T-helper 17 cell (primary cell): Measurements from ENCODE around the gene GAD1. TPM values are rescaled to one million over a fixed set of nuclear protein-coding genes. Genes with fewer than 3 reads are reported as not detected.

Source experiments
- ATAC-seq: fragments of 150-1000 bp; cut with Tn5 transposase; 2 replicates; pipeline ENCODE4 v1.10.0; 2021; ENCODE audit warnings: mild to moderate bottlenecking, moderate library complexity
- DNase-seq, 3 donors: peaks; one replicate each; pipeline versions ENCODE4 v3.0.0 to v3.0.0-alpha.2; 2020 to 2021
- H3K9me3 ChIP-seq: one replicate; pipeline ENCODE4 v1.7.0; 2013; ENCODE audit warnings: low read length, mild to moderate bottlenecking; ENCODE audit not compliant: control insufficient read depth, poor library complexity, severe bottlenecking
- H3K27ac Mint-ChIP-seq: one replicate; pipeline ENCODE4 v1.8.0; 2022; ENCODE audit warnings: mild to moderate bottlenecking, moderate library complexity, mixed read lengths
- H3K27me3 Mint-ChIP-seq: one replicate; pipeline ENCODE4 v1.8.0; 2022; ENCODE audit warnings: mixed read lengths
- H3K36me3 Mint-ChIP-seq: one replicate; pipeline ENCODE4 v1.8.0; 2022; ENCODE audit warnings: low read depth, mixed read lengths
- H3K4me1 Mint-ChIP-seq: one replicate; pipeline ENCODE4 v1.8.0; 2022; ENCODE audit warnings: mild to moderate bottlenecking, mixed read lengths
- H3K4me3 Mint-ChIP-seq: one replicate; pipeline ENCODE4 v1.8.0; 2022; ENCODE audit warnings: mild to moderate bottlenecking, moderate library complexity, mixed read lengths
- total RNA-seq, 4 donors: library from RNA in 2 of 4; stranded (reverse) in 2 of 4; gene quantifications; one replicate each; pipeline ENCODE4 v1.2.3 and lab custom pipeline; 2022 to 2026

The GAD1 gene
- total RNA-seq, 2 donors from 2014 or later = not detected

DNA sequence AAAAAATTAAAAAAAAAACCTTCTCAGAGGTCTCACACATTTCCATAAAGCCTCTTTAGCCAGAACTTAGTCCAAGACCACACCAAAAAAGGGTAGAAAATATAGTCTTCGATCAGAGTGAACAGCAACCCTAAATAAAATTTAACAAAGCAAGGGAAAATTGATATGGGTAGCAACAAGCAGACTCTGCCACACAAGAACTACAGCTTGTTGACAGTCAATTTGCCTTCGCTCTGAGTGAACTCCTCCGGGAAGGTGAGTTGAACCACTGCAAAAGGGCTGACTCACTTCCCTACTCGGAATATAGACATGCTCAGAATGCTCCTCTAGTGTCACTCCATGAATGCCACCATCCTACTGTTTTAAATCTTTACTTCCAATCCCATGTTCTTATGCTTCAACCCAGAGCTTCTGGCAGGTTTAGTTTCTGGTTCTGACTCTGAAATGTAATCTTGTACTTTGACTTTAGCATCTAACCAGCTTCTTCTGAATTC is 24.1 kb downstream of the GAD1 start:
- Mint-ChIP-seq H3K36me3 (no peaks in the 10 kb centered on the region), H3K27ac (no peak overlapping the region), H3K4me1 (peaks cover 7% of the 10 kb centered on the region), H3K4me3 (no peak overlapping the region), H3K27me3 (peaks cover 24% of the 10 kb centered on the region)
- ATAC-seq = no peak
- H3K9me3 ChIP-seq = no peaks in the 10 kb centered on the region
- no peak for DNase-seq

DNA sequence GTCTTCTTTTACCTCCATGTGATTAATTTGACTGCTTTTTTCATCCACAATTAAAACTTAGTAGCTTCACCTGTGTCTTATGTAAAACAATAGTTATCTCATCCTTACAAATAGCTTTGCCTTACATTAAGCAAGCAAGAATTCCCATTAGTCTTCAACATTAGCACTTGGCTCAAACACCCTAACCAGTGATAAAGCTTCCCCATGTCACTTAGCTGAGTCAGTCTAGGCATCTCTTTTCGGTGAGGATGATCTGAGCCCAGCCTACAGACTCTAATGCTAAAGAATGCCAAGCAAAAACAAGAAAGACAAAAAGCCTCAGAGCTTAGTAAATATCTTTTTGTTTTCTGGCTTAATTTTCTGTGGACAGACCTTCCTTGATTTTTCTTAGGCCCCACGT is 26.1 kb downstream of the GAD1 start:
- H3K4me1 Mint-ChIP-seq = peaks cover 8% of the 10 kb centered on the region
- H3K36me3 Mint-ChIP-seq = no peaks in the 10 kb centered on the region
- no peak overlapping the region for H3K27ac Mint-ChIP-seq
- ATAC-seq (no peak), DNase-seq (no peak)
- H3K4me3 Mint-ChIP-seq = no peak overlapping the region
- no peaks in the 10 kb centered on the region for H3K9me3 ChIP-seq
- peaks cover 31% of the 10 kb centered on the region for H3K27me3 Mint-ChIP-seq

DNA sequence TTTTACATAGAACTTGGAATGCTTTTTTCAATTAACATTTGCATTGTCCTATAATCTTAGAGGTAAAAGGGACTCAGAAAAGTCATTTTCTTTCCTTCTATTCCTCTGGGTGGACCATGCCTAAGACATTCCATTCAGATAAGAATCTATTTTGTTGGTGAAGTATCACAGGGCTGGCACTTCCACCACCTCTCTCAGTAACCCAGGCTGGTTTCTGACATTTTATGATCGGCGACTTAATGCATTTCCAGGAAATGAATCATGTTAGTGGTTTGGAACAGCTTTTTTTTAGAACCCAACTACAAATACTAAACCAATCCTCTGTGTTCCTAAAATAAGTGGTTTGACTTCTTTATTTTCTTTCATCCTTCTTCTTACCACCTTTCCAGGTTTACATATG is 27.0 kb downstream of the GAD1 start:
- H3K4me3 Mint-ChIP-seq = peak overlapping the region; percentile 9
- H3K9me3 ChIP-seq = no peaks in the 10 kb centered on the region
- no peak overlapping the region for H3K27ac Mint-ChIP-seq
- H3K4me1 Mint-ChIP-seq = peaks cover 8% of the 10 kb centered on the region
- no peaks in the 10 kb centered on the region for H3K36me3 Mint-ChIP-seq
- ATAC-seq = no peak
- H3K27me3 Mint-ChIP-seq = peaks cover 25% of the 10 kb centered on the region
- no peak for DNase-seq

GRCh38 chr2:170845343-170845742 is 28.7 kb downstream of the GAD1 start:
- Mint-ChIP-seq H3K27ac (no peak overlapping the region), H3K27me3 (peaks cover 14% of the 10 kb centered on the region), H3K4me1 (peaks cover 8% of the 10 kb centered on the region), H3K4me3 (no peak overlapping the region), H3K36me3 (no peaks in the 10 kb centered on the region)
- ATAC-seq (no peak), DNase-seq (no peak)
- H3K9me3 ChIP-seq = no peaks in the 10 kb centered on the region

- no peaks in the 10 kb centered on the region for H3K36me3 Mint-ChIP-seq
- no peak overlapping the region for H3K4me3 Mint-ChIP-seq
- H3K27ac Mint-ChIP-seq = no peak overlapping the region
- DNase-seq (no peak), ATAC-seq (no peak)
- peaks cover 14% of the 10 kb centered on the region for H3K27me3 Mint-ChIP-seq
- H3K9me3 ChIP-seq = no peaks in the 10 kb centered on the region
- H3K4me1 Mint-ChIP-seq = peaks cover 8% of the 10 kb centered on the region
Observed at GRCh38 chr2:170846314-170846713, 29.6 kb downstream of the GAD1 start.

DNA sequence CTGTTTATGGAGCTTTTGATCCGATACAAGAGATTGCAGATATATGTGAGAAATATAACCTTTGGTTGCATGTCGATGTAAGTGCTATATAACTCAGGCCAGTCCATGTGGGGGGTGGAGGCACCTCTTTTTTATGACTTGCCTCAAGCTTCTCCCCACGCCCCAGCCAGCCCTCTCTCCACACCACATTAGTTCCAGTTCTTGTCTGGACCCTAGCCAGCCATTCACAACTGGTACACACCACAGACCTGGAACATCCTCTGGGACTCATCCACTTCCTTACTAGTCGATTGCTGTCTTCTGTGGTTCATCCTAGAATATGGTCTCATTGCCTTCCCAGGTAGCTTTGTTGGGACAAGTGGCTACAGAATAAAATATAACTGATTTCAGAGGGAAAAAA is 31.0 kb downstream of the GAD1 start:
- peaks cover 8% of the 10 kb centered on the region for H3K4me1 Mint-ChIP-seq
- H3K9me3 ChIP-seq = no peaks in the 10 kb centered on the region
- DNase-seq (no peak), ATAC-seq (no peak)
- no peak overlapping the region for H3K4me3 Mint-ChIP-seq
- H3K36me3 Mint-ChIP-seq = no peaks in the 10 kb centered on the region
- H3K27me3 Mint-ChIP-seq = peaks cover 14% of the 10 kb centered on the region
- no peak overlapping the region for H3K27ac Mint-ChIP-seq

DNA sequence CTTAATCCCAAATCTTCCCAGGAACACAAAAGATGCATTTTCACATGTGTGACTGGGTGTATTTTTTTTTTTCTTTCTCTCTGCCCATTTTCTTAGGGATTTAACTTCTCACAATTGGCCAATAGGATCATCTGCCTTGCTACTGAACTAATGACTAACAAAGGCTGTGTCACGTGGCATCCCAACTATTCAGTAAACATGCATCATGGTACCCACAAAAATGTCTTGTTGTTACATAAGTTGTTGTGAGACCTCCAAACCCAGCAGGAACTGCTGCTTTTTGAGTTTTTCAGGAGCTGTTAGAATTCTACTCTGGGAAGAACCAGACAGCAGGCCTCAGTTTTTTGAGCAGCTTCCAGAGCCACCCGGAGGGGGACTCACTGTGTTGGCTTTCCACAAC is 31.9 kb downstream of the GAD1 start:
- H3K4me3 Mint-ChIP-seq = no peak overlapping the region
- DNase-seq (no peak), ATAC-seq (no peak)
- no peaks in the 10 kb centered on the region for H3K9me3 ChIP-seq
- peaks cover 7% of the 10 kb centered on the region for H3K4me1 Mint-ChIP-seq
- H3K27ac Mint-ChIP-seq = no peak overlapping the region
- no peaks in the 10 kb centered on the region for H3K36me3 Mint-ChIP-seq
- peaks cover 16% of the 10 kb centered on the region for H3K27me3 Mint-ChIP-seq

DNA sequence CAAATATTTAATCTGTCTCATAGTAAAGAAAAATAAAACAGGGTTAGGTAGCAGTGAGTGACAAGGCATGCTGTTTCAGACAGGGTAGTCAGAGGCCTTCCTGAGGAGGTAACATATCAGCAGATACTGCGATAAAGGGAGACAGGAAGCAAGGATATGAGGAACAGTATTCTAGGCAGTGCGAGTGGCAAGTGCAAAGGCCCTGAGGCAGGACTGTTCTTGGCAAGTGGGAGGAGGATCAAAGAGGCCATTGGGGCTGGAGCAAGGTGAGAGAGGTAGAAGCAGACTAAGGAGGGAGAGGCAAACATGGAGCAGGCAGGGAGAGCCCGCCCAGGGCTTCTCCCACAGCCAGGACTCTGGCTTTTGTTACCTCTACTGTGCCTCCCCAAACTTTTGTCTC is 33.6 kb downstream of the GAD1 start:
- DNase-seq (no peak), ATAC-seq (no peak)
- H3K4me3 Mint-ChIP-seq = no peak overlapping the region
- H3K4me1 Mint-ChIP-seq = peaks cover 2% of the 10 kb centered on the region
- peaks cover 20% of the 10 kb centered on the region for H3K27me3 Mint-ChIP-seq
- no peaks in the 10 kb centered on the region for H3K9me3 ChIP-seq
- H3K36me3 Mint-ChIP-seq = no peaks in the 10 kb centered on the region
- no peak overlapping the region for H3K27ac Mint-ChIP-seq

- ATAC-seq (no peak), DNase-seq (no peak)
- H3K36me3 Mint-ChIP-seq = no peaks in the 10 kb centered on the region
- no peak overlapping the region for H3K27ac Mint-ChIP-seq
- H3K4me3 Mint-ChIP-seq = no peak overlapping the region
- no peaks in the 10 kb centered on the region for H3K4me1 Mint-ChIP-seq
- peaks cover 14% of the 10 kb centered on the region for H3K27me3 Mint-ChIP-seq
- no peaks in the 10 kb centered on the region for H3K9me3 ChIP-seq
Observed at GRCh38 chr2:170851635-170852034, 34.9 kb downstream of the GAD1 start.

DNA sequence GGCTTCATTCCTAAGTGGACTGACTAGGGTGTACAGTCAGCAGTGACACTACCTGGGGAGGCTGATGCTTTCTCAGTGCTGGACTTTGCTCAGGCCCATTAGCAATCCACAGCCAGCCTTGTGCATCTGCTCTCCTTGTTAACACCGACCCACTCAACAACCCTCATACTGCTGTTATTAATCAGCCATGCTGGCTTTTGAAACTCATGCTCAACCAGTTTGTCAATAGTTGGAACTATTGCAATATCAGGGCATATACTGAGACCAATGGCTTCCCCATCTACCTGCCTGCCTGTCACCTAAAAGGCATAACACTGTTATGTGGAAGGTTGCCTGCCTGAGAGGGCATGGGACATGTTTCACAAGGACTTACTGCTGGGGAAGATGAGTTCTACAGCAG is 39.4 kb downstream of the GAD1 start:
- Mint-ChIP-seq H3K27ac (no peak overlapping the region), H3K27me3 (peaks cover 24% of the 10 kb centered on the region), H3K36me3 (no peaks in the 10 kb centered on the region), H3K4me1 (no peaks in the 10 kb centered on the region), H3K4me3 (no peak overlapping the region)
- no peak for ATAC-seq
- no peaks in the 10 kb centered on the region for H3K9me3 ChIP-seq
- DNase-seq = no peak

DNA sequence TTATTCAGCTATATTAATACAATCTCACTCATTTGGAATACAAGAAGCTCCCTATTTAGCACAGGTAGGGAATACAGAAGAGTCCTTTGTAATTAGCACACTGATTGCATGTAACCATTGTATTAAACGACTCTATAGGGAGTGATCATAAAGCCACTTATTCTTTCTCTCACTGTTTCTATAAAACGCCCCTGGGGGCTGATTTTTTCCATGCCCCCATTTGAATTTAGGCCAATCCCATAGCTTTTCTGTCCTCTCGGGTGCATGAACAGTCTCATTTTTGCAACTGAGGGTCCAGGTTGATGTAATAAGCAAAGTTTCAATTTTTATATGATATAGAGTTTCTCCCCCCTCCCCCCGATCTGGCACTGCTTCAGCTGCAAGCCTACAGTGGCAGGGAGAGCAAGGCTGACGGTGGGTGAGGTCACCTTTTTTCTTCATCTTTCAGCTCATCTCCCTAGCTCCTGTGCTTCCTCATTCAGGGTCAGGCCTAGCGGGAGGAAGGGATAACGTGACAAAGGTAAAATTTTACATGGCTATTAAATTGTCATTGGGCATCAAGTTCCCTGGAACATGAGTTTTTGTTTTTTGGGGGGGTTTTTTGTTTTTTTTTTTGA is 45.7 kb downstream of the GAD1 start:
- DNase-seq (no peak), ATAC-seq (no peak)
- H3K27ac Mint-ChIP-seq = no peak overlapping the region
- no peaks in the 10 kb centered on the region for H3K36me3 Mint-ChIP-seq
- no peaks in the 10 kb centered on the region for H3K4me1 Mint-ChIP-seq
- no peak overlapping the region for H3K4me3 Mint-ChIP-seq
- no peaks in the 10 kb centered on the region for H3K9me3 ChIP-seq
- H3K27me3 Mint-ChIP-seq = peaks cover 25% of the 10 kb centered on the region

DNA sequence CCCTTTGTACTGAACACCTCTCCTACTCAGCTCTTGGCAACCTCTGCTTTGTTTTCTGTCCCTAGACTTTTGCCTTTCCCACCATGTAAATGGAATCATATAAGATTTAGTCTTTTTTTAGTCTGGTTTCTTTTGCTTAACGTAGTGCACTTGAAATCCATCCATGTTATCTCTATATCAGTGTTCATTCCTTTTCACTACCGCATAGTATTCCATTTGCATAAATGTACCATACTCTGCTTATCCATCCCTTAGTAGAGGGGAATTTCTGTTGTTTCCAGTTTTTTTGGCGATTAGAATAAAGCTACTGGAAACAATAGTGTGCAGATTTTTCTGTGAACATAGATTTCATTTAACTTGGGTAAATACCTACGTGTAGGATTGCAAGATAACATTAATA is 46.4 kb downstream of the GAD1 start:
- no peak overlapping the region for H3K4me3 Mint-ChIP-seq
- DNase-seq = no peak
- no peak for ATAC-seq
- no peak overlapping the region for H3K27ac Mint-ChIP-seq
- H3K4me1 Mint-ChIP-seq = no peaks in the 10 kb centered on the region
- peaks cover 19% of the 10 kb centered on the region for H3K27me3 Mint-ChIP-seq
- H3K9me3 ChIP-seq = no peaks in the 10 kb centered on the region
- no peaks in the 10 kb centered on the region for H3K36me3 Mint-ChIP-seq

DNA sequence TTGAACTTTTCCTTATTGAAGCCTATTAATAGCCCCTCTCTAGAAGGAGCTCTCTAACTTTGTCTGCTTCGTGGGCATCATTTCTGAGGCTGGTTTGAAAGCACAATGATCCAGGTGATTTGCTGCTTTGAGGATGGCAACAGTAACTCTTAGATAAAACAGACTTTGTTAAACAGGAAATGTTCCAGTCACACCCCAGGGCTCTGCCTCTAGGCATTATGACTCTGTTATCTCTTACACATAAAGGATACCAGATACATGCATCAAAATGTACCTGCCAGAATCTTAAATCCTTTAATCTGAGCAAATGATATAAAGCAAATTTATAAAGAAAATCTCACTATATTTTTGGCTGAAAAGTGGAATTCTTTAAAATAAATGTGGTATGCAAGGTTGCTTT is 52.3 kb downstream of the GAD1 start:
- no peak for ATAC-seq
- H3K27me3 Mint-ChIP-seq = peaks cover 23% of the 10 kb centered on the region
- H3K4me3 Mint-ChIP-seq = no peak overlapping the region
- H3K36me3 Mint-ChIP-seq = peaks cover 2% of the 10 kb centered on the region
- peaks cover 11% of the 10 kb centered on the region for H3K4me1 Mint-ChIP-seq
- H3K27ac Mint-ChIP-seq = no peak overlapping the region
- no peaks in the 10 kb centered on the region for H3K9me3 ChIP-seq
- DNase-seq = no peak

GRCh38 chr2:170869461-170869860 is 52.8 kb downstream of the GAD1 start:
- no peaks in the 10 kb centered on the region for H3K9me3 ChIP-seq
- Mint-ChIP-seq H3K4me1 (peaks cover 11% of the 10 kb centered on the region), H3K27ac (no peak overlapping the region), H3K36me3 (peaks cover 2% of the 10 kb centered on the region), H3K4me3 (no peak overlapping the region), H3K27me3 (peaks cover 20% of the 10 kb centered on the region)
- DNase-seq (no peak), ATAC-seq (no peak)
